MM.1S (cell line): ENCODE data around the gene TBRG1.

Source experiments
- CTCF ChIP-seq: fragments of 300-600 bp; sonication (generic); IDR thresholded peaks from 2 replicates; pipeline ENCODE4 v1.5.1; 2016; ENCODE audit warnings: antibody characterized with exemption, low read length, mixed read lengths
- EZH2phosphoT487 ChIP-seq: fragments of 300-600 bp; sonication (generic); IDR thresholded peaks from 2 replicates; pipeline ENCODE4 v1.6.1; 2018; ENCODE audit warnings: antibody characterized with exemption, low read length

DNA sequence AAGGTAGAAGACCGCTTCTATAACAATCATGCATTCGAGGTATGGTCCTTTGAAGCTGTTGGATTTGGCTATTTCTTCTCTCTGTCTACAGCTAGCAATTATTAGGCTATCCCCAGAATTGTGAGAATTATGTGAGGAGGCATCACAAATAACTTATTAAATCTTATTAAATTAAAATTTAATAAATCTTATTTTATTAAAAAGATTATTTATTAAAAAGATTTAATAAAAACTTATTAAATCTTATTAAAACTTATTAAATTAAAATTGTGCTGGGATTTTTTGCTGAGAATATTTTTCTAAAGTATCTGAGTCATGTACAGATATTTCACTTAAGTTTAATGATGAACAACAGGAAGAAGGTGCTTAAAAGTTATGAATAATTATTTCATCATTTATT lies 58.8 kb downstream of the TBRG1 start:
- TF ChIP-seq EZH2phosphoT487, result no peak
- TF ChIP-seq CTCF, result no peak
